HG02623 (cell line): ENCODE measurements around the gene KRTAP20-2.

Experiments
- ATAC-seq: cut with Tn5 transposase; IDR thresholded peaks from one replicate; pipeline ENCODE4 v1.9.1; 2021; ENCODE audit warnings: moderate library complexity; ENCODE audit not compliant: unreplicated experiment

KRTAP20-2 gene

GRCh38 chr21:30634906-30635305 lies at the start of gene KRTAP20-2:
Gene KRTAP20-2, plus strand, starts transcription at chr21:30635206. Its CDS starts 58 bp downstream, at chr21:30635264.
- ATAC-seq, result no peak

- ATAC-seq, result no peak
Observed at GRCh38 chr21:30590297-30590696, 44.7 kb upstream of the KRTAP20-2 start, which contains the start of gene KRTAP22-2. Gene KRTAP22-2, minus strand, starts transcription at chr21:30590397.

DNA sequence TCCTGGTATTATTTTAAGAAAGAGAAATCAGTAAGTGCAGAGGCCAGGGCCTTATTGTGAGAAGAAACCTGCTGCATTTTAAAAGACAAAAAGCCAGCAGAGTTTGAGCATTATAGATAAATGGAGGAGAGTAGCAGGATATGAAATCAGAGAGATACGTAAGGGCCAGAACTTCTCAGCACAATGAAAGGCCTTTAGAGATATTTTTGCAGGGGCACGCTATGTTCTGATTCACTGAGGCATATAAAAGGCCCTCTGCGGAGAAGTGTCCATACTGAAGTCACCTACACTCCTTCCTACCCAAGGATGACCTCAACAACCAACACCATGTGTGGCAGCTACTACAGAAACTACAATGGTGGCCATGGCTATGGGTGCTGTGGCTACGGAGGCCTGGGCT lies 42.9 kb upstream of the KRTAP20-2 start, which contains the start of gene KRTAP6-3:
Gene KRTAP6-3, plus strand, starts transcription at position 301 of the 400 bp plus-strand sequence. Its CDS starts 6 bp downstream, at position 307.
- no peak for ATAC-seq

GRCh38 chr21:30598802-30599201 lies 36.2 kb upstream of the KRTAP20-2 start, which contains the start of gene KRTAP6-2:
Gene KRTAP6-2, minus strand, starts transcription at chr21:30598902. Its CDS starts 28 bp downstream, at chr21:30598874.
- no peak for ATAC-seq

DNA sequence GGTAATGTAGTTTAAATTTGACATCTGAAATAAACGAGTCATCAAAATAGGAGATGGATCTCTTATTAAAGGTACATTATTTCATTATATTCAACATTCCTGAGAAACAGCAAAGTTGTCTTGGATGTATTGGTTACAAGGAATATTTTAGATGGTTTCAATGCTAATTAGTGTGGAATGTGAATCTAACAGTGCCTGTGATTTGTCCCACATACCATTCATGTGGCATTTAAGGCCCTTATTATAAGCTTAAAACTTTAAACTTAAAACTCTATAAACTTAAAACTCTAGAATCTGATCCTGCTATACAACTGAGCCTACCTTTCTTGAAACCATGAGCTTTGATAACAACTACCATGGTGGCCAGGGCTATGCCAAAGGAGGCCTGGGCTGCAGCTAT lies 34.2 kb upstream of the KRTAP20-2 start, which contains the start of gene KRTAP22-1:
Gene KRTAP22-1, plus strand, starts transcription at position 301 of the 400 bp plus-strand sequence.
- no peak for ATAC-seq

GRCh38 chr21:30605968-30606367 lies 29.0 kb upstream of the KRTAP20-2 start:
- ATAC-seq, result no peak

DNA sequence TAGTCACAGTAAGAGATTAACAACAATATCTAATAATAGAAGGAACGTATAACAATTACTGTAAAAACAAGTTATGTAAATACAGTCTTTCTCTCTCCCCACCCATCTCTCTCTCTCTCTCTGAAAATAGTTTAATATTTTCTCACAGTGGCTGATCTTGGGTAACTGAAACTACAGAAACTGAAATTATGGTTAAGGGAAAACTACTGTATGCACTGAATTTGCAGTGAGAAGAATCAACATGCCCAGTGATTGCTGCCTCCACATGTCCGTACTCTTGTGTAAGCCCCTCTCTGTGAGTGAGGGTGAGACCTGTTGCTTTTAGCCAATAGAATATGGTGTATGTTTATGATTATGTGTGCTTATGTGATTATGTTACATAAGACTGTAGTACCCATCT lies 22.9 kb upstream of the KRTAP20-2 start:
- no peak for ATAC-seq

DNA sequence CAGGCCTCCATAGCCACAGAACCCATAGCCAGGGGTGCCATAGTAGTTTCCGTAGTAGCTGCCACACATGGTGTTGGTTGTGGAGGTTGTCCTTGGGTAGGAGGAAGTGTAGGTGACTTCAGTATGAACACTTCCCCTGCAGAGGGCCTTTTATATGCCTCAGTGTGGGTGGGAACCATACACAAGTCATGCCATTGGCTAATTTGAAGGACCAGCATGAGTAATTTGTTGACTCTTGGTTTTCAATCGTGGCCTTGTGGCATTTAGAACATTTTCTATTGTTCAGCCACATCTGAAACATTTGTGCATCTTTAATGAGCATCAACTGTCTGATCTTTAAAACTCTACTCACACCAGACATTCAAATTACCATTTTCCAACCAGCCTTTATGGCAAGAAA lies 21.2 kb upstream of the KRTAP20-2 start, which contains the start of gene KRTAP6-1:
Gene KRTAP6-1, minus strand, starts transcription at position 95 of the 400 bp plus-strand sequence. Its CDS starts 26 bp downstream, at position 69.
- ATAC-seq, result no peak

GRCh38 chr21:30615199-30615598 lies 19.8 kb upstream of the KRTAP20-2 start:
- ATAC-seq, result no peak

DNA sequence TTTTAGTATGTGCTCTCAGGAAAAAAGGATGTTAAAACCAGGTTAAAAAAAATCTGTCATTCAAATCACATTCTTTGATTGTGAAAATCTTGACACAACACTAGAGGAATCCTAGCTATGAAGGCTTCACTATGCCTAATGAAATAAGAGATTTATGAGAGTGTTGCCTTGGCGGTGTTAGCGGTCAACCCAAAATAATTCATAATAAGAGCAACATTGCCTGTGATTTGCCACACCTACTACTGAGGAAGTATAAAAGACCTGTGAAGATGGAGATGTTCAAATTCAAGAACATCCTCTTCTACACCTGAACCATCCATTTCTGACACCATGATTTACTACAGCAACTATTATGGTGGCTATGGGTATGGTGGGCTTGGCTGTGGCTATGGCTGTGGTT lies 18.9 kb upstream of the KRTAP20-2 start, which contains the start of gene KRTAP20-1:
Gene KRTAP20-1, plus strand, starts transcription at position 301 of the 400 bp plus-strand sequence. Its CDS starts 30 bp downstream, at position 331.
- ATAC-seq, result no peak

DNA sequence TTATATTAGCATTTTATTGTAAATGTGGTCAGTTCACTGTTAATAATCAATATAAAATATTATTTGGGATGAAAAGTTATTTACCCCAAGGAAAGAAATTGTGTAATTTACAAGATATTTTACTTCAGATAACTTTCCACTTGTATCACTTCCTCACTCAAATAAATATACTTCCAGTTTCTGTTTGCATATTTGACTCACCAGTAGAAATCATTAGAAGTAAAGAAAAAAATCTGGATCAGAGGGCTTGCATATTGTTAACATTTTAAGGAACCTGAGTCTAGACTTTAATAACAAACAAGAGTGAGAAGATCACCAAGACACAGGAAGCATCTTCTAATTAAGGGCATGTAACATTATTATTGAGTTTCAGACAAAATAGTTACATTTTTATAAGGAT lies 14.9 kb upstream of the KRTAP20-2 start:
- no peak for ATAC-seq

DNA sequence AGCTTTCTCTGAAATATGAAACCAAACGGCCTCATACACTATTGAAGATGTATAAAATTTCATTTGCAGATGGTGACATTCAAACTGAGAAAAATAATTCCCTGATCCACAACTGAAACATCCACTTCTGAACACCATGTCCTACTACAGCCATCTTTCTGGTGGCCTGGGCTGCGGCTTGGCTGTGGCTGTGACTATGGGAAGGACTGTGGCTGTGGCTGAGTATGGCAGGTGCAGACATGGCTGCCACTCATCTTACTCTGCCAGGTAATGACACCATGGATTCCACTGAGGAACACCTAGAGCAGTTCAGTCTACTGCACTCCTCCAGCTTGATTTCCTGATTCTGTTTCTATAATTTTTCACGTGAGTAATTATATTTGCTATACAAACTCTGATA lies 14.5 kb upstream of the KRTAP20-2 start, which contains the start of gene KRTAP20-4:
Gene KRTAP20-4, plus strand, starts transcription at position 106 of the 400 bp plus-strand sequence.
- ATAC-seq, result no peak

DNA sequence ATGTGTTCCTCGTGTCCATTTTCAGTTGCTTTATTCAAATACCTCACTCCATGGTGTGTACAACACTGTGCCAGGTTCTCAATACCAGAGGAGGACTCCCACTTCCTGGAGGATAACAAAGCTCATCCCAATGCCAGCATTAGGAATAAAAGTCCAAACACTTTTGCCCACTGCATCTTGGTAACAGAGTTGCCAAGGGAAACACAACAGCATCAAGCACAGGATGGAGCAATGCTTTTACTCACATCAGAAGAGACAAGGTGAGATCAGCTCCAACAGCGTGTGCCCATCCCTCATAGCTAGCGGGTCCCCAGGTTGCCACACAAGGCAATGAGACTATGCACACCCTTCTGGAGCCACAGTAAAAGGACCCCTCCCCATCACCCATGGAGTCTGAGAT lies 11.6 kb upstream of the KRTAP20-2 start:
- ATAC-seq, result no peak

DNA sequence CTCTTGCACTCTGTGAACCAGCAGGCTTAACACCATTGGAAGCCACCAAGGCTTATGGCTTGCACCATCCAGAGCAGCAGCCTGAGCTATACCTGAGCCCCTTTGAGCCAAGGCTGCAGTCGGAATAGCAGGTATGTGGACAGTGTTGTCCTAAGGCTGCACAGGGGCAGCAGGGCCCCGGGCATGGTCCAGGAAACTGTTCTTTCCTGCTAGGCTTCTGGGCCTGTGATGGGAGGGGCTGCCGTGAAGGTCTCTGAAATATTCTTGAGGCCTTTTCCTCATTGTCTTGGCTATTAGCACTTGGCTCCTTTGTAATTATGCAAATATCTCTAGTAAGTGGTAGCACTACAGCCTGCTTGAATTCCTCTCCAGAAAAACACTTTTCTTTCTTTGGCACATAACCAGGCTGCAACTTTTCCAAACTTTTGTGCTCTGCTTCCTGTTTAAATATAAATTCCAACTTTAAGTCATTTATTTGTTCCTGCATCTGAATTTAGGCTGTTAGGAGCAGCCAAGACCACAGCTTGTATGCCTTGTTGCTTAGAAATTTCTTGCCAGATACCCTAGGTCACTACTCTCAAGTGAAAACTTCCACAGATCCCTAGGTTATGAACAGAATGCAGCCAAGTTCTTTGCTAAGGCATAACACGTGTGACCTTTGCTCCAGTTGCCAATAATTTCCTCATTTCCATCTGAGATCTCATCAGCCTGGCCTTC lies 9.4 kb upstream of the KRTAP20-2 start:
- ATAC-seq, result no peak

GRCh38 chr21:30628109-30628508 lies 6.9 kb upstream of the KRTAP20-2 start:
- ATAC-seq, result no peak

GRCh38 chr21:30629200-30629599 lies 5.8 kb upstream of the KRTAP20-2 start:
- ATAC-seq, result no peak

GRCh38 chr21:30638686-30639085 lies 3.7 kb downstream of the KRTAP20-2 start:
- no peak for ATAC-seq

GRCh38 chr21:30642564-30642963 lies 7.6 kb downstream of the KRTAP20-2 start, which contains the start of gene KRTAP20-3:
Gene KRTAP20-3, plus strand, starts transcription at chr21:30642864.
- ATAC-seq, result no peak

GRCh38 chr21:30646904-30647414 lies 12.0 kb downstream of the KRTAP20-2 start:
- no peak for ATAC-seq

- ATAC-seq, result no peak
Observed at GRCh38 chr21:30652891-30653290, 17.9 kb downstream of the KRTAP20-2 start.

GRCh38 chr21:30668776-30669175 lies 33.8 kb downstream of the KRTAP20-2 start:
- no peak for ATAC-seq
